Putamen (tissue), 1 donor: ENCODE data around the gene HYAL2.

Experiments used
- DNase-seq: peaks from one replicate; pipeline ENCODE4 v3.0.0-alpha.2; 2016; ENCODE audit warnings: low spot score

Gene HYAL2

GRCh38 chr3:50269460-50269859 is 53.1 kb downstream of the HYAL2 start:
- no peak for DNase-seq

DNA sequence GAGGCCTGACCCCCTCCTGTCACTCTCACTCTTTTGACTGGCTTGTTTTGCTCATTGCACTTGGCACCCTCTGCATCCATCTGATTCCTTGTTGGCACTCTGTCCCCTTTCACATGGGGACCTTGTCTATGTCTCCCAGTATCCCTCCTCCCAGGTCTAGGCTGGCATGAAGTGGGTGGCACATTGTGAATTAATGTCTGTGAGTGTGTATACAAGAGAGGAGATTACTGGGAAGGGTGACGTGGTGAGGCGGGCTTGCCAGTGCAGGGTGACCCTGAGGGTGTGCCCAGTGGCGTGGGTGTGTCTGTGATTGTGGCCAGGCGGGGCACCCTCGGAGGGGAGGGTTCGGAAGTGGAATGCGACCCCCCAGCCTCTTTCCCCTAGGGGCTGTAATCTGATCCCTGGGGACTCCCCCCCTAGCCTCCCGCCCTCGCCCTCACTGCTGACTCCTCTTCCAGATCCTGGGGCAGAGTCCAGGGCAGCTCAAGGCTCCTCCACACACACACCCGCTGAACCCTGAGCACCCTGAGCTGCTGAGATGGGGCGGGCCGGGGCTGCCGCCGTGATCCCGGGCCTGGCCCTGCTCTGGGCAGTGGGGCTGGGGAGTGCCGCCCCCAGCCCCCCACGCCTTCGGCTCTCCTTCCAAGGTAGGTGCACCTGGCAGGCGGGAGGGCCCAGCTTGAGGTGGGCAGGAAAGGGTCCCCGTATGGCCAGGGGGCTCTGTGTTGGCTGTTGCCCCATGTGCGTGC is 53.7 kb downstream of the HYAL2 start, which contains the start of gene SEMA3B:
Gene SEMA3B, plus strand, starts transcription at position 445 of the 749 bp plus-strand sequence. Its CDS starts 94 bp downstream, at position 539.
- peak; percentile 66 for DNase-seq

GRCh38 chr3:50268276-50268675 is 54.3 kb downstream of the HYAL2 start:
- DNase-seq: no peak
